ENCODE data around the gene DNAH17. TPM values are rescaled to one million over a fixed set of nuclear protein-coding genes. Genes with fewer than 3 reads are reported as not detected.

Gene DNAH17
- total and polyA plus RNA-seq, 2 of the 8 experiments (the other 6 are each of a cell fraction or from before 2014, with no cell fraction given): 0.14 to 0.67 TPM

DNA sequence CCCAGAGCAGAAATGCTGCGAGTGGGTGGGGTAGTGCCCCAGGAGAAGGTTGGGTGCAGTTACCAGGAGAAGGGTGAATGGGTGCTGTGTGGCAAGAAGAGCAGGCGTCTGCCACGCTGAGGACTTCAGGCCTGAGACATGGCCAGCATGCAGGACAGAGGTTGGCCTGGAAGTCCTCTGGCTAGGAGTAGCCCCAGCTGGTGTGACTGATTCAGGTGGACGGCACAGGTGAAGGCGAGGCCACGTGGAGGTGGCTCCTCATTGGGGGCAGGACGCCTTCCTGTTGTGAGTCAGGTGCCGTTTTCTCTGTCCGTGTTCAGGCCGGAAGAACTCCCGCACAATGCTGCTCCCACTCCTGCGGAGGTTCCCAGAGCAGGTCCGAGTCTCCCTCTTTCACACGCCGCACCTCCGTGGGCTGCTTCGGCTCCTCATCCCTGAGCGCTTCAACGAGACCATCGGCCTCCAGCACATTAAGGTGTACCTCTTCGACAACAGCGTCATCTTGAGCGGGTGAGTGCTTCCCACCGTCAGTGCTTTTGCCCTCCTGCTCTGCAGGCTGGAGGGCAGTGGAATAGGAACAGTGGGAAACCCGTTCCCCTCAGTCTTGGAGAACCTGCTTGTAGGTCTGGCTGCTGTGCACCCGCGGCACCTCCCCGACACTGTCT lies 178.0 kb downstream of the DNAH17 start:
- Histone ChIP-seq H3K4ac (replicated peaks; ENCODE audit: insufficient read length, low read depth, low read length) (no peak overlapping the region), H2BK15ac (ENCODE audit: low read length) (no peak overlapping the region), H2BK120ac (replicated peaks; ENCODE audit: low read depth, low read length) (no peak overlapping the region), H3K14ac (ENCODE audit: insufficient read length) (no peak overlapping the region), H3K56ac (replicated peaks; ENCODE audit: insufficient read length, low read depth, low read length) (no peak overlapping the region), H2BK5ac (ENCODE audit: low read depth, low read length) (no peak overlapping the region), H4K8ac (ENCODE audit: extremely low read depth, insufficient read depth, low read length) (no peak overlapping the region), H2BK20ac (ENCODE audit: low read length) (no peak overlapping the region), H3K9ac (replicated peaks in 1 of 4; ENCODE audit: extremely low read depth in 1 of 4, low read depth in 3 of 4, low read length in 3 of 4) (no peak overlapping the region), H3K27me3 (replicated peaks in 1 of 4; ENCODE audit: control insufficient read depth in 3 of 4, extremely low read depth in 1 of 4, insufficient read depth in 3 of 4, low read length in 3 of 4) (no peaks in the 10 kb centered on the region), H3K79me2 (ENCODE audit: control insufficient read depth in 1 of 2, insufficient read depth in 2 of 2, low read length in 2 of 2) (peaks cover 0 to 58% of the 10 kb centered on the region in 2 experiments; a peak in 3 of 4 replicates), H3K9me3 (ENCODE audit: insufficient read depth in 2 of 2, low read depth in 1 of 2, low read length in 1 of 2) (no peaks in the 10 kb centered on the region), H3K4me2 (ENCODE audit: insufficient read depth in 1 of 2, low read depth in 2 of 2, low read length in 2 of 2) (no peak overlapping the region), H3K18ac (ENCODE audit: extremely low read depth, low read length) (no peak overlapping the region), H3K23ac (ENCODE audit: insufficient read length) (no peak overlapping the region), H4K91ac (replicated peaks; ENCODE audit: insufficient read length, low read length) (no peak overlapping the region), H2AFZ (ENCODE audit: low read length) (no peak overlapping the region), H4K5ac (ENCODE audit: insufficient read length, low read depth, low read length) (no peak overlapping the region), H3K4me3 (ENCODE audit: extremely low read depth in 1 of 4, insufficient read depth in 2 of 4, low read depth in 3 of 4, low read length in 4 of 4) (no peak overlapping the region), H2AK5ac (ENCODE audit: low read depth, low read length) (no peak overlapping the region), H3K36me3 (ENCODE audit: control insufficient read depth in 2 of 4, insufficient read depth in 4 of 4, low read length in 3 of 4) (peaks cover 36 to 69% (median 63%) of the 10 kb centered on the region in 4 experiments), H3K4me1 (replicated peaks in 1 of 4; ENCODE audit: control insufficient read depth in 3 of 4, insufficient read depth in 4 of 4, low read length in 3 of 4) (no peaks in the 10 kb centered on the region), H3K27ac (ENCODE audit: low read depth, low read length) (no peak overlapping the region), H4K20me1 (replicated peaks in 1 of 2; ENCODE audit: control insufficient read depth in 1 of 2, insufficient read depth in 2 of 2, low read length in 2 of 2) (peaks cover 14 to 32% of the 10 kb centered on the region in 2 experiments), H2BK12ac (ENCODE audit: low read depth, low read length) (no peak overlapping the region), H3K23me2 (ENCODE audit: low read depth, low read length) (no peaks in the 10 kb centered on the region), H3K79me1 (ENCODE audit: low read depth, low read length) (peaks cover 8% of the 10 kb centered on the region; the same call in 1 of the 2 replicates)
- no peak for FAIRE-seq
- WGBS, 2 experiments (ENCODE audit: extremely low coverage in 1 of 2, insufficient coverage in 1 of 2, insufficient read length in 1 of 2, insufficient replicate concordance in 2 of 2, low coverage in 1 of 2, low lambda C conversion rate in 2 of 2, missing lambda C conversion rate in 1 of 2): 93% methylated on average over 28 of the region's 28 CpGs; no CpG with 5 or more reads in 1 of the 2 experiments
- ChIA-PET CTCF (ENCODE audit: partially characterized antibody) (interaction anchor here (0.9 to 3.0 kb wide), 4 partner anchors 21 to 81 kb away, joined by 3 to 15 read pairs (median 3); no protein-coding TSS in a partner anchor), POLR2A (ENCODE audit: partially characterized antibody) (no interaction called here)
- TF ChIP-seq JUND (IDR thresholded peaks at IDR 0.05; ENCODE audit: low read length) (no peak), BCL11A (IDR thresholded peaks at IDR 0.05; ENCODE audit: low read depth in 2 of 2, low read length in 2 of 2) (no peak), POLR2AphosphoS5 (IDR thresholded peaks at IDR 0.05; ENCODE audit: low read depth, low read length) (no peak)
- no peak for DNase-seq (ENCODE audit: low read depth in 1 of 2, low spot score in 2 of 2)
